K562 (cell line): ENCODE measurements around the gene IRAG1. TPM values are rescaled to one million over a fixed set of nuclear protein-coding genes. Genes with fewer than 3 reads are reported as not detected.

Source experiments
- CTCFL ChIP-seq: IDR thresholded peaks from 2 replicates; pipeline ENCODE4 v1.6.1; 2011; ENCODE audit warnings: borderline replicate concordance, low read depth, mild to moderate bottlenecking, moderate library complexity, low read length; ENCODE audit not compliant: insufficient read depth, poor library complexity, severe bottlenecking
- CXXC5 ChIP-seq: fragments of 250-450 bp; sonication (Bioruptor Pico); IDR thresholded peaks from 2 replicates; pipeline ENCODE4 v1.8.0; 2022; ENCODE audit warnings: inconsistent platforms, mild to moderate bottlenecking, moderate library complexity
- DDX20 ChIP-seq: fragments of 450-650 bp; IDR thresholded peaks from 2 replicates; pipeline ENCODE4 v1.6.1; 2016; ENCODE audit warnings: missing genetic modification characterization, low read depth, mild to moderate bottlenecking, missing compliant biosample characterization, moderate library complexity
- GABPB2 ChIP-seq: fragments of 250-450 bp; sonication (Bioruptor Pico); conservative IDR thresholded peaks from 2 replicates; pipeline ENCODE4 v1.5.1; 2021; ENCODE audit warnings: mild to moderate bottlenecking
- HEY1 ChIP-seq: fragments of 250-450 bp; sonication (Bioruptor Pico); IDR thresholded peaks from 2 replicates; pipeline ENCODE4 v1.5.0; 2020; ENCODE audit warnings: mild to moderate bottlenecking, moderate library complexity, borderline replicate concordance
- KLF6 ChIP-seq: fragments of 250-450 bp; sonication (Bioruptor Pico); IDR thresholded peaks from 2 replicates; pipeline ENCODE4 v1.4.0; 2020; ENCODE audit warnings: mild to moderate bottlenecking, moderate library complexity, borderline replicate concordance
- MEF2D ChIP-seq: conservative IDR thresholded peaks from 2 replicates; pipeline ENCODE4 v1.6.1; 2016; ENCODE audit warnings: low read depth, missing genetic modification characterization, missing compliant biosample characterization
- PBX2 ChIP-seq, 2 experiments: IDR thresholded peaks in 1 of 2; conservative IDR thresholded peaks in 1 of 2; 2 replicates each; pipeline ENCODE4 v1.6.1; 2016; ENCODE audit warnings: low read depth in 2 of 2, mild to moderate bottlenecking in 1 of 2, missing compliant biosample characterization in 1 of 2, missing genetic modification characterization in 1 of 2, moderate library complexity in 1 of 2
- PHB ChIP-seq: fragments of 250-450 bp; sonication (Bioruptor Pico); IDR thresholded peaks from 2 replicates; pipeline ENCODE4 v1.5.0; 2021
- POLR2G ChIP-seq: fragments of 200-400 bp; formaldehyde crosslinking; IDR thresholded peaks from 2 replicates; pipeline ENCODE4 v1.6.1; 2017; ENCODE audit warnings: low read depth, mild to moderate bottlenecking, antibody characterized with exemption, low read length, moderate library complexity
- POLR3A ChIP-seq: IDR thresholded peaks from 2 replicates; pipeline ENCODE4 v1.6.1; 2011; ENCODE audit warnings: borderline replicate concordance, mild to moderate bottlenecking, moderate library complexity; ENCODE audit not compliant: insufficient read length, insufficient read depth; ENCODE audit errors: extremely low read depth
- RBM22 ChIP-seq: fragments of 200-400 bp; formaldehyde crosslinking; IDR thresholded peaks from 2 replicates; pipeline ENCODE4 v1.6.1; 2018; ENCODE audit warnings: low read length, low read depth; ENCODE audit not compliant: poor library complexity, severe bottlenecking
- RNF2 ChIP-seq: sonication (generic); IDR thresholded peaks from 2 replicates; pipeline ENCODE4 v1.6.1; 2016
- SUPT5H ChIP-seq: fragments of 450-650 bp; IDR thresholded peaks from 2 replicates; pipeline ENCODE4 v1.6.1; 2016
- TCF7L2 ChIP-seq: fragments of 150-350 bp; IDR thresholded peaks from 2 replicates; pipeline ENCODE4 v1.6.1; 2016; ENCODE audit warnings: low read depth, mild to moderate bottlenecking, low read length, moderate library complexity
- ZNF696 ChIP-seq: fragments of 250-450 bp; sonication (Bioruptor Pico); conservative IDR thresholded peaks from 2 replicates; pipeline ENCODE4 v1.4.0; 2020; ENCODE audit warnings: mild to moderate bottlenecking, moderate library complexity
- polyA plus RNA-seq, 8 experiments: library from polyadenylated mRNA; depleted of rRNA in 4 of 8; stranded (reverse) in 5 of 8; unstranded in 3 of 8; fragments of >200 nt; fragmentation: Nextera tagmentation in 2 of 8; fragmentation: Illumina TruSeq in 1 of 8; extraction: Ambion mirVana in 2 of 8; extraction: Trizol in 1 of 8; gene quantifications; 2 replicates each; pipeline versions ENCODE4 v1.2.1 to v1.2.3, GENCODE V29; 2011 to 2014; ENCODE audit warnings: inconsistent platforms in 1 of 8, missing spikeins in 1 of 8
- total RNA-seq, 7 experiments: library from RNA; depleted of rRNA in 6 of 7; stranded (reverse); fragments of >200 nt in 6 of 7; fragmentation: Illumina TruSeq in 2 of 7; extraction: Trizol in 2 of 7; gene quantifications; 2 replicates each; pipeline versions ENCODE4 v1.2.1 to v1.2.3, GENCODE V29; 2011 to 2021; ENCODE audit warnings: low replicate concordance in 1 of 7
- TF ChIP-seq, protein P1 (sequence below): fragments of 250-450 bp; sonication (Bioruptor Pico); IDR thresholded peaks from 2 replicates; pipeline ENCODE4 v1.5.0; 2021
- TF ChIP-seq, protein P2 (sequence below): sonication (generic); formaldehyde crosslinking; IDR thresholded peaks from 2 replicates; pipeline ENCODE4 v1.8.1; 2023; ENCODE audit warnings: mild to moderate bottlenecking, missing genetic modification reagents
- TF ChIP-seq, protein P3 (sequence below): fragments of 450-650 bp; IDR thresholded peaks from 2 replicates; pipeline ENCODE4 v1.6.1; 2014; ENCODE audit warnings: low read depth, mild to moderate bottlenecking, moderate library complexity, borderline replicate concordance

Gene IRAG1
- total and polyA plus RNA-seq, 9 of the 15 experiments (the other 6 are each of a cell fraction or from before 2014, with no cell fraction given): 0.01 to 0.22 (median 0.09) TPM; not detected in 1

- TF ChIP-seq, protein P1, sequence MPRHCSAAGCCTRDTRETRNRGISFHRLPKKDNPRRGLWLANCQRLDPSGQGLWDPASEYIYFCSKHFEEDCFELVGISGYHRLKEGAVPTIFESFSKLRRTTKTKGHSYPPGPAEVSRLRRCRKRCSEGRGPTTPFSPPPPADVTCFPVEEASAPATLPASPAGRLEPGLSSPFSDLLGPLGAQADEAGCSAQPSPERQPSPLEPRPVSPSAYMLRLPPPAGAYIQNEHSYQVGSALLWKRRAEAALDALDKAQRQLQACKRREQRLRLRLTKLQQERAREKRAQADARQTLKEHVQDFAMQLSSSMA (CRISPR knock-in tag): no peak
- TF ChIP-seq, protein P2, sequence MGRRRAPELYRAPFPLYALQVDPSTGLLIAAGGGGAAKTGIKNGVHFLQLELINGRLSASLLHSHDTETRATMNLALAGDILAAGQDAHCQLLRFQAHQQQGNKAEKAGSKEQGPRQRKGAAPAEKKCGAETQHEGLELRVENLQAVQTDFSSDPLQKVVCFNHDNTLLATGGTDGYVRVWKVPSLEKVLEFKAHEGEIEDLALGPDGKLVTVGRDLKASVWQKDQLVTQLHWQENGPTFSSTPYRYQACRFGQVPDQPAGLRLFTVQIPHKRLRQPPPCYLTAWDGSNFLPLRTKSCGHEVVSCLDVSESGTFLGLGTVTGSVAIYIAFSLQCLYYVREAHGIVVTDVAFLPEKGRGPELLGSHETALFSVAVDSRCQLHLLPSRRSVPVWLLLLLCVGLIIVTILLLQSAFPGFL: no peak
- TF ChIP-seq POLR3A (no peak), MEF2D (tag) (no peak), DDX20 (tag) (no peak), PHB (no peak), POLR2G (no peak), KLF6 (CRISPR knock-in tag) (no peak), CXXC5 (CRISPR knock-in tag) (peak; percentile 97), TCF7L2 (no peak), CTCFL (no peak), RBM22 (no peak), RNF2 (peak; percentile 82; the same call in 1 of the 2 replicates), ZNF696 (CRISPR knock-in tag) (no peak), SUPT5H (no peak), PBX2 (CRISPR knock-in tag; IDR thresholded peaks at IDR 0.05; ENCODE audit: low read depth) (no peak), PBX2 (tag; conservative IDR thresholded peaks at IDR 0.05; ENCODE audit: low read depth) (peak; percentile 89), GABPB2 (CRISPR knock-in tag) (no peak), HEY1 (CRISPR knock-in tag) (no peak)
- TF ChIP-seq, protein P3, sequence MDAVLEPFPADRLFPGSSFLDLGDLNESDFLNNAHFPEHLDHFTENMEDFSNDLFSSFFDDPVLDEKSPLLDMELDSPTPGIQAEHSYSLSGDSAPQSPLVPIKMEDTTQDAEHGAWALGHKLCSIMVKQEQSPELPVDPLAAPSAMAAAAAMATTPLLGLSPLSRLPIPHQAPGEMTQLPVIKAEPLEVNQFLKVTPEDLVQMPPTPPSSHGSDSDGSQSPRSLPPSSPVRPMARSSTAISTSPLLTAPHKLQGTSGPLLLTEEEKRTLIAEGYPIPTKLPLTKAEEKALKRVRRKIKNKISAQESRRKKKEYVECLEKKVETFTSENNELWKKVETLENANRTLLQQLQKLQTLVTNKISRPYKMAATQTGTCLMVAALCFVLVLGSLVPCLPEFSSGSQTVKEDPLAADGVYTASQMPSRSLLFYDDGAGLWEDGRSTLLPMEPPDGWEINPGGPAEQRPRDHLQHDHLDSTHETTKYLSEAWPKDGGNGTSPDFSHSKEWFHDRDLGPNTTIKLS: no peak
Observed at GRCh38 chr11:10742460-10743208, 49.1 kb upstream of the IRAG1 start (continued).
